GM12878 (cell line): ENCODE results near the gene RAB31. TPM values are rescaled to one million over a fixed set of nuclear protein-coding genes. Genes with fewer than 3 reads are reported as not detected.

Experiments used
- EZH2 ChIP-seq: IDR thresholded peaks from 2 replicates; pipeline ENCODE4 v1.6.1; 2012; ENCODE audit warnings: low read depth, mild to moderate bottlenecking, control low read depth, inconsistent platforms, low read length, borderline replicate concordance; ENCODE audit not compliant: control insufficient read depth
- GATAD2B ChIP-seq: fragments of 450-650 bp; conservative IDR thresholded peaks from 2 replicates; pipeline ENCODE4 v1.6.1; 2017; ENCODE audit warnings: low read depth, mild to moderate bottlenecking, moderate library complexity
- NR2C1 ChIP-seq: fragments of 450-650 bp; IDR thresholded peaks from 2 replicates; pipeline ENCODE4 v1.6.1; 2017; ENCODE audit warnings: antibody characterized with exemption, mild to moderate bottlenecking, moderate library complexity
- PBX3 ChIP-seq: IDR thresholded peaks from 2 replicates; pipeline ENCODE4 v1.6.1; 2011; ENCODE audit warnings: mild to moderate bottlenecking, low read depth, low read length, moderate library complexity; ENCODE audit not compliant: insufficient replicate concordance
- RAD51 ChIP-seq: fragments of 450-650 bp; IDR thresholded peaks from 2 replicates; pipeline ENCODE4 v1.6.1; 2016; ENCODE audit warnings: moderate library complexity, mild to moderate bottlenecking, inconsistent platforms
- SKIL ChIP-seq: fragments of 450-650 bp; IDR thresholded peaks from 2 replicates; pipeline ENCODE4 v1.6.1; 2017; ENCODE audit warnings: mild to moderate bottlenecking, low read depth, inconsistent platforms; ENCODE audit not compliant: poor library complexity, severe bottlenecking
- SREBF2 ChIP-seq: IDR thresholded peaks from 2 replicates; pipeline ENCODE4 v1.6.1; 2012; ENCODE audit warnings: mild to moderate bottlenecking, low read length
- TAF1 ChIP-seq: IDR thresholded peaks from 2 replicates; pipeline ENCODE4 v1.6.1; 2011; ENCODE audit warnings: mild to moderate bottlenecking, low read depth, low read length, borderline replicate concordance
- TBL1XR1 ChIP-seq: IDR thresholded peaks from 2 replicates; pipeline ENCODE4 v1.6.1; 2012; ENCODE audit warnings: low read depth, low read length, improper control_type of control experiment
- ZBED1 ChIP-seq: IDR thresholded peaks from 2 replicates; pipeline ENCODE4 v1.6.1; 2016; ENCODE audit warnings: borderline replicate concordance
- ZNF384 ChIP-seq: IDR thresholded peaks from 2 replicates; pipeline ENCODE4 v1.6.1; 2012; ENCODE audit warnings: low read depth, mild to moderate bottlenecking, low read length, improper control_type of control experiment, borderline replicate concordance
- polyA plus RNA-seq, 11 experiments: library from polyadenylated mRNA; depleted of rRNA in 4 of 11; unstranded in 6 of 11; stranded (reverse) in 5 of 11; fragments of >200 nt; fragmentation: Nextera tagmentation in 4 of 11; fragmentation: Illumina TruSeq in 1 of 11; extraction: Ambion mirVana in 4 of 11; extraction: Trizol in 1 of 11; gene quantifications; 1 replicate in 1 of 11; 2 replicates in 10 of 11; pipeline versions ENCODE4 v1.2.1 to v1.2.3, GENCODE V29; 2011 to 2016; ENCODE audit warnings: inconsistent platforms in 2 of 11, missing spikeins in 2 of 11, low read depth in 1 of 11
- total RNA-seq, 4 experiments: library from RNA; depleted of rRNA in 3 of 4; stranded (reverse); fragments of >200 nt in 3 of 4; fragmentation: Illumina TruSeq in 1 of 4; extraction: Trizol in 1 of 4; gene quantifications; 2 replicates each; pipeline versions ENCODE4 v1.2.1 to v1.2.3, GENCODE V29; 2013 to 2021
- TF ChIP-seq, protein P1 (sequence below): fragments of 450-650 bp; IDR thresholded peaks from 2 replicates; pipeline ENCODE4 v1.6.1; 2017; ENCODE audit warnings: mild to moderate bottlenecking
- TF ChIP-seq, protein P2 (sequence below): IDR thresholded peaks from 2 replicates; pipeline ENCODE4 v1.6.1; 2012; ENCODE audit warnings: low read depth, low read length, improper control_type of control experiment

The RAB31 gene
- total and polyA plus RNA-seq, 10 of the 15 experiments (the other 5 are each of a cell fraction or from before 2014, with no cell fraction given): 0.80 to 23.3 (median 12.2) TPM

DNA sequence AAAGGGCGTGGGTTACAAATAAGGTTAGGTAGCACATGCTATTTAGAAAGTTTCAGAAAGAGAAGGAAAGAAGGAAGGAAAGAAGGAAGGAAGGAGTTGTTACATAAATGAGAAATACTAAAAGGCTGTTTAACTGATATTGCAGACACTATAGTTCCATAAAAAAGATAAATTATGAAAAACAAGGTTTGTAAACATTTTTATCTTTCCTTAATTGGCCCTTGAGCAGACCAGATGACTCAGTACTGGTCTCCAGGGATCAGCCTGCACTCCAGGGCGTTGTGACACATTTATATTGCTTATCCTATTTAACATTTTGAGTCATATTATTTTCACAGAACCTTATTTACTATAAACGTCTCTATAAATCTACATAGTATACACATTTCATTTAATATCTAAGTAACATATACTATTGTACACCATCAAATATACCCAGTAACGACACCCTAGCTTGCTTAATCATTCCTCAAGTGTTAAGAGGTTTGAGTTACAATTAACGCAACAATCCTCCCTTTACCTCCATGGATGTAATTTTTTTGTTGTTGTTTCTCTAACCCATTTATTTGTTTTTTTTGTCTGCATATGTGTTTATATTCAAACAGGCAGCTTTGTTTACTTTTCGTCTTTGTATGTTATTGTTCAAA lies 2.8 kb upstream of the RAB31 start (continued):
- TF ChIP-seq, protein P1, sequence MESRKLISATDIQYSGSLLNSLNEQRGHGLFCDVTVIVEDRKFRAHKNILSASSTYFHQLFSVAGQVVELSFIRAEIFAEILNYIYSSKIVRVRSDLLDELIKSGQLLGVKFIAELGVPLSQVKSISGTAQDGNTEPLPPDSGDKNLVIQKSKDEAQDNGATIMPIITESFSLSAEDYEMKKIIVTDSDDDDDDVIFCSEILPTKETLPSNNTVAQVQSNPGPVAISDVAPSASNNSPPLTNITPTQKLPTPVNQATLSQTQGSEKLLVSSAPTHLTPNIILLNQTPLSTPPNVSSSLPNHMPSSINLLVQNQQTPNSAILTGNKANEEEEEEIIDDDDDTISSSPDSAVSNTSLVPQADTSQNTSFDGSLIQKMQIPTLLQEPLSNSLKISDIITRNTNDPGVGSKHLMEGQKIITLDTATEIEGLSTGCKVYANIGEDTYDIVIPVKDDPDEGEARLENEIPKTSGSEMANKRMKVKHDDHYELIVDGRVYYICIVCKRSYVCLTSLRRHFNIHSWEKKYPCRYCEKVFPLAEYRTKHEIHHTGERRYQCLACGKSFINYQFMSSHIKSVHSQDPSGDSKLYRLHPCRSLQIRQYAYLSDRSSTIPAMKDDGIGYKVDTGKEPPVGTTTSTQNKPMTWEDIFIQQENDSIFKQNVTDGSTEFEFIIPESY: no peak
- no peak for TF ChIP-seq ZNF384
- TF ChIP-seq GATAD2B: no peak
- TF ChIP-seq TBL1XR1: no peak
- TF ChIP-seq ZBED1: no peak
- no peak for TF ChIP-seq TAF1
- TF ChIP-seq SREBF2: no peak
- TF ChIP-seq, protein P2, sequence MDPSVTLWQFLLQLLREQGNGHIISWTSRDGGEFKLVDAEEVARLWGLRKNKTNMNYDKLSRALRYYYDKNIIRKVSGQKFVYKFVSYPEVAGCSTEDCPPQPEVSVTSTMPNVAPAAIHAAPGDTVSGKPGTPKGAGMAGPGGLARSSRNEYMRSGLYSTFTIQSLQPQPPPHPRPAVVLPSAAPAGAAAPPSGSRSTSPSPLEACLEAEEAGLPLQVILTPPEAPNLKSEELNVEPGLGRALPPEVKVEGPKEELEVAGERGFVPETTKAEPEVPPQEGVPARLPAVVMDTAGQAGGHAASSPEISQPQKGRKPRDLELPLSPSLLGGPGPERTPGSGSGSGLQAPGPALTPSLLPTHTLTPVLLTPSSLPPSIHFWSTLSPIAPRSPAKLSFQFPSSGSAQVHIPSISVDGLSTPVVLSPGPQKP: no peak
- no peak for TF ChIP-seq EZH2
- no peak for TF ChIP-seq SKIL
- TF ChIP-seq RAD51: no peak
- no peak for TF ChIP-seq NR2C1
- TF ChIP-seq PBX3: no peak
